Type B pancreatic cell (in vitro differentiated cells): ENCODE results near the gene KMT2D. TPM values are rescaled to one million over a fixed set of nuclear protein-coding genes. Genes with fewer than 3 reads are reported as not detected.

Experiments used
- DNase-seq: peaks from one replicate; pipeline ENCODE4 v3.0.0; 2021; ENCODE audit warnings: mixed read lengths; ENCODE audit not compliant: unreplicated experiment; ENCODE audit errors: extremely low spot score
- H3K27ac Mint-ChIP-seq: 2 replicates; pipeline ENCODE4 v1.8.0; 2021; ENCODE audit warnings: mild to moderate bottlenecking, mixed read lengths
- H3K27me3 Mint-ChIP-seq: 2 replicates; pipeline ENCODE4 v1.8.0; 2021; ENCODE audit warnings: mixed read lengths
- H3K36me3 Mint-ChIP-seq: 2 replicates; pipeline ENCODE4 v1.8.0; 2021; ENCODE audit warnings: mixed read lengths
- H3K4me1 Mint-ChIP-seq: one replicate; pipeline ENCODE4 v1.8.0; 2021; ENCODE audit warnings: mixed read lengths; ENCODE audit not compliant: unreplicated experiment
- H3K4me3 Mint-ChIP-seq: 2 replicates; pipeline ENCODE4 v1.8.0; 2021; ENCODE audit warnings: mild to moderate bottlenecking, mixed read lengths
- H3K9me3 Mint-ChIP-seq: 2 replicates; pipeline ENCODE4 v1.8.0; 2021; ENCODE audit warnings: mixed read lengths
- total RNA-seq: library from RNA; stranded (reverse); gene quantifications from 2 replicates; pipeline ENCODE4 v1.2.1, GENCODE V29; 2021; ENCODE audit warnings: low replicate concordance
- TF ChIP-seq, protein P1 (sequence below): fragments of 200-600 bp; sonication (generic); conservative IDR thresholded peaks from 2 replicates; pipeline ENCODE4 v1.5.0; 2021; ENCODE audit warnings: antibody characterized with exemption, mild to moderate bottlenecking

The KMT2D gene
- total RNA-seq, 1 donor from 2014 or later: 97.6 TPM

DNA sequence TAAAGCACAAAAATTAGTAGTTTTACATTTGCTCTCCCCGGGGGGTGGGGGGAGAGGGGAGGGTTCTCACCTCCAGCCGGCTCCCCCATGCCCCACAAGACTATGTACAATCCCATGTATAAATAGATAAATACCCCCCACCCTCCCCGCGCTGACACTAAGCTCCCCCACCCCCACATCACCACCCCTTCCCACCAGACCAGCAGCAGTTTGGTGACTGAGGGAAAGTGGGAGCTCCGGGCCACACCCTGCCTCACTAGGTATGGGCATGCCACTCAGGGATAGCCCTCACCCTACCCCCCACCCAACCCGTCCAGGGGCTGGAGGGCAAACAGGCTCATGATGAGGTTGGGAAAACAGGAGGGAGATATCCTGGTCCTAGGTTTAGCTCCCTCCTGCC lies 40.2 kb downstream of the KMT2D start:
- no peaks in the 10 kb centered on the region for H3K27me3 Mint-ChIP-seq
- peaks cover 25% of the 10 kb centered on the region for H3K4me1 Mint-ChIP-seq
- H3K27ac Mint-ChIP-seq: no peak overlapping the region
- no peak for DNase-seq
- H3K9me3 Mint-ChIP-seq: no peaks in the 10 kb centered on the region
- H3K4me3 Mint-ChIP-seq: no peak overlapping the region
- peaks cover 8% of the 10 kb centered on the region for H3K36me3 Mint-ChIP-seq
- TF ChIP-seq, protein P1, sequence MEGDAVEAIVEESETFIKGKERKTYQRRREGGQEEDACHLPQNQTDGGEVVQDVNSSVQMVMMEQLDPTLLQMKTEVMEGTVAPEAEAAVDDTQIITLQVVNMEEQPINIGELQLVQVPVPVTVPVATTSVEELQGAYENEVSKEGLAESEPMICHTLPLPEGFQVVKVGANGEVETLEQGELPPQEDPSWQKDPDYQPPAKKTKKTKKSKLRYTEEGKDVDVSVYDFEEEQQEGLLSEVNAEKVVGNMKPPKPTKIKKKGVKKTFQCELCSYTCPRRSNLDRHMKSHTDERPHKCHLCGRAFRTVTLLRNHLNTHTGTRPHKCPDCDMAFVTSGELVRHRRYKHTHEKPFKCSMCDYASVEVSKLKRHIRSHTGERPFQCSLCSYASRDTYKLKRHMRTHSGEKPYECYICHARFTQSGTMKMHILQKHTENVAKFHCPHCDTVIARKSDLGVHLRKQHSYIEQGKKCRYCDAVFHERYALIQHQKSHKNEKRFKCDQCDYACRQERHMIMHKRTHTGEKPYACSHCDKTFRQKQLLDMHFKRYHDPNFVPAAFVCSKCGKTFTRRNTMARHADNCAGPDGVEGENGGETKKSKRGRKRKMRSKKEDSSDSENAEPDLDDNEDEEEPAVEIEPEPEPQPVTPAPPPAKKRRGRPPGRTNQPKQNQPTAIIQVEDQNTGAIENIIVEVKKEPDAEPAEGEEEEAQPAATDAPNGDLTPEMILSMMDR: no peak

GRCh38 chr12:49019443-49020324 lies 40.9 kb downstream of the KMT2D start:
- peak overlapping the region; percentile 96 for H3K4me3 Mint-ChIP-seq
- peaks cover 8% of the 10 kb centered on the region for H3K36me3 Mint-ChIP-seq
- H3K27me3 Mint-ChIP-seq: no peaks in the 10 kb centered on the region
- H3K9me3 Mint-ChIP-seq: no peaks in the 10 kb centered on the region
- H3K4me1 Mint-ChIP-seq: peaks cover 30% of the 10 kb centered on the region
- H3K27ac Mint-ChIP-seq: peak overlapping the region; percentile 98
- TF ChIP-seq, protein P1: peak; percentile 52
- DNase-seq: no peak

DNA sequence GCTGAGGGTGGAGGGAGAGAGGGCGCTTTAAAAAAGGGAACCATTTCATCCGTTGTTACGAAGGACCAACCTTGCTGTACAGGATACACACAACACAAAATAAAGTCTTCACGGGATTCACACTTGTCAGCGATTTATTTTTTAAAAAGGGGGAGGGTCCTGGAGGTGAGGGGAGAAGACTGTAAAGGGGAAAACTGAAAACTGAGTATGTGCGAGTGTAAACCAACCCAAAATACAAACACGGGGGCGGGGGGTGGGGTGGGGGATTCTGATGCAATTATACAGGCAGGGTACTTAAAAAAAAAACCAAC lies 41.5 kb downstream of the KMT2D start:
- Mint-ChIP-seq H3K4me1 (peaks cover 31% of the 10 kb centered on the region), H3K9me3 (no peaks in the 10 kb centered on the region), H3K4me3 (peak overlapping the region; percentile 96), H3K27ac (peak overlapping the region; percentile 98), H3K36me3 (peaks cover 8% of the 10 kb centered on the region), H3K27me3 (no peaks in the 10 kb centered on the region)
- TF ChIP-seq, protein P1: no peak
- DNase-seq: no peak

DNA sequence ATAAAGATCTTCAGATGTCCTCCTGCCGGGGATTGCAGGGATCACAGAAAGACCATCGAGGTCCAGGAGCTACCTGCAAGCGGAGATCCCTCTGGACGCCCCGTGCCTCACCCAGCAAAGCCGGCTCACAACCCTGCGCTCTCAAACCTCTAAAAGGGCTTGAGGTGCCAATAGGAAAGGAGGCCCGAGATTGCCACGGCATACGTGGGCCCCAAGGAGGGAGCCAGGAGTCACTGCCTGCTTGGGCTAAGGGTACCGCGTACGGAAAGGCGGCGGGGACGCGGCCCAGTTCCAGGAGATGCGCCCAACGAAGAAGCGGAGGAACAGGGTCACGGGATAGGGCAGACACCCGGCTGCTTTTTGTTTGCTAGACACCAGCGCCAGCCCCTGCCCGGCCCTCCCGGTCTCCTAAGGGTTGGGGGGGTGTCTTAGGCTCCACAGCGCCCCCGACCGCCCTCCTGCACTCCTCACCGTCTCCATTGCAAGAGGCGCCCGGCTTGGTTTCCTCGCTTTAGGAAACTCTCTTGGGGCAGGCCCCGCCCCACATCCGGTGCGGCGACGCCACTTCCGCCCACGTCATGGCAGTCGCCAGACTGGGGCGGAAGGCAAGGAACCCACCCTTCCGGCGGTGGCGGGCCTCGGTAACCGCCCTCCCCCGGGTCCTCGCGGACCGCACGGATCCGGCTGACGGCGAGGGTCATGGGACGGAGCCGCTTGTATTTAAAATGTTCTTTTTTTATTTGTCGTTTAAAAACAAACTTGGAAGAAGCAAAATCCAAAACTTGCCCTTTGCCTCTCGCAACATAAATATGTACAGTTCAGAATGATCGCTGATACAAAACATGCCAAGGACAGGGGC lies 42.1 kb downstream of the KMT2D start, which contains the start of gene PRKAG1:
PRKAG1 (minus strand) TSS at position 516 of the 859 bp plus-strand sequence; CDS start at position 480, 36 bp downstream.
- Mint-ChIP-seq H3K27me3 (no peaks in the 10 kb centered on the region), H3K4me3 (peak within 1 kb of the TSS; percentile 96), H3K36me3 (peaks cover 8% of the 10 kb centered on the region), H3K9me3 (no peaks in the 10 kb centered on the region), H3K27ac (peak within 1 kb of the TSS; percentile 98), H3K4me1 (peaks cover 31% of the 10 kb centered on the region)
- TF ChIP-seq, protein P1: peak; percentile 59
- peak; percentile 95 for DNase-seq

GRCh38 chr12:49017891-49018260 lies 42.7 kb downstream of the KMT2D start:
- TF ChIP-seq, protein P1: no peak
- Mint-ChIP-seq H3K36me3 (peaks cover 5% of the 10 kb centered on the region), H3K4me1 (peaks cover 31% of the 10 kb centered on the region), H3K4me3 (peak overlapping the region; percentile 96), H3K27me3 (no peaks in the 10 kb centered on the region), H3K9me3 (no peaks in the 10 kb centered on the region), H3K27ac (peak overlapping the region; percentile 98)
- no peak for DNase-seq
